Brain microvascular endothelial cell (primary cell): Measurements from ENCODE around the gene AQP12A.
A peak's percentile ranks its signal among the peaks of the same experiment; 100 is the strongest.

Experiments
- DNase-seq: peaks from one replicate; pipeline ENCODE4 v3.0.0-alpha.2; 2020
- H3K27ac ChIP-seq: fragments of 250-450 bp; sonication (Bioruptor Pico); 2 replicates; pipeline ENCODE4 v1.5.1; 2020; ENCODE audit warnings: mild to moderate bottlenecking, moderate library complexity
- H3K27me3 ChIP-seq: fragments of 250-450 bp; sonication (Bioruptor Pico); replicated peaks from 2 replicates; pipeline ENCODE4 v1.5.1; 2020; ENCODE audit warnings: mild to moderate bottlenecking
- H3K36me3 ChIP-seq: fragments of 250-450 bp; sonication (Bioruptor Pico); replicated peaks from 2 replicates; pipeline ENCODE4 v1.5.1; 2020; ENCODE audit warnings: mild to moderate bottlenecking
- H3K4me3 ChIP-seq: 2 replicates; pipeline ENCODE4 v1.5.1; 2011; ENCODE audit warnings: low read depth, mild to moderate bottlenecking, control low read depth, low read length, moderate library complexity
- CTCF ChIP-seq: IDR thresholded peaks from 2 replicates; pipeline ENCODE4 v1.5.1; 2011; ENCODE audit warnings: low read depth, mild to moderate bottlenecking, moderate library complexity, low read length, control low read depth, inconsistent platforms; ENCODE audit errors: missing control alignments
- in situ Hi-C: cut with HindIII; loops from 2 replicates; pipeline ENCODE4 v1.10.0; 2017; ENCODE audit warnings: low sequenced_read_pairs, low pct_ligation_motif_present

Gene AQP12A

GRCh38 chr2:240732911-240733622, 41.4 kb downstream of the AQP12A start:
- no peak for TF ChIP-seq CTCF
- DNase-seq: no peak
- H3K27me3 ChIP-seq: no peaks in the 10 kb centered on the region
- in situ Hi-C loops: no loop called here
- no peak overlapping the region for H3K4me3 ChIP-seq
- no peak overlapping the region for H3K27ac ChIP-seq
- H3K36me3 ChIP-seq: no peaks in the 10 kb centered on the region

GRCh38 chr2:240733803-240734495, 42.3 kb downstream of the AQP12A start:
- peak; percentile 34 for TF ChIP-seq CTCF
- Histone ChIP-seq H3K27me3 (no peaks in the 10 kb centered on the region), H3K27ac (no peak overlapping the region), H3K36me3 (no peaks in the 10 kb centered on the region), H3K4me3 (no peak overlapping the region)
- no peak for DNase-seq
- in situ Hi-C loops: no loop called here

GRCh38 chr2:240734756-240735155, 43.1 kb downstream of the AQP12A start:
- in situ Hi-C loops: no loop called here
- Histone ChIP-seq H3K27ac (no peak overlapping the region), H3K4me3 (no peak overlapping the region), H3K36me3 (no peaks in the 10 kb centered on the region), H3K27me3 (no peaks in the 10 kb centered on the region)
- DNase-seq: no peak
- no peak for TF ChIP-seq CTCF

- Histone ChIP-seq H3K36me3 (no peaks in the 10 kb centered on the region), H3K27me3 (no peaks in the 10 kb centered on the region), H3K4me3 (no peak overlapping the region), H3K27ac (no peak overlapping the region)
- in situ Hi-C loops: no loop called here
- no peak for TF ChIP-seq CTCF
- no peak for DNase-seq
These were observed 43.8 kb downstream of the AQP12A start for GRCh38 chr2:240735476-240735875.

GRCh38 chr2:240736281-240737250, 44.9 kb downstream of the AQP12A start:
- DNase-seq: no peak
- no peak overlapping the region for H3K4me3 ChIP-seq
- H3K27me3 ChIP-seq: no peaks in the 10 kb centered on the region
- no peaks in the 10 kb centered on the region for H3K36me3 ChIP-seq
- in situ Hi-C loops: no loop called here
- no peak for TF ChIP-seq CTCF
- H3K27ac ChIP-seq: no peak overlapping the region
